Measurements from ENCODE around the gene PDE4D.

PDE4D gene

DNA sequence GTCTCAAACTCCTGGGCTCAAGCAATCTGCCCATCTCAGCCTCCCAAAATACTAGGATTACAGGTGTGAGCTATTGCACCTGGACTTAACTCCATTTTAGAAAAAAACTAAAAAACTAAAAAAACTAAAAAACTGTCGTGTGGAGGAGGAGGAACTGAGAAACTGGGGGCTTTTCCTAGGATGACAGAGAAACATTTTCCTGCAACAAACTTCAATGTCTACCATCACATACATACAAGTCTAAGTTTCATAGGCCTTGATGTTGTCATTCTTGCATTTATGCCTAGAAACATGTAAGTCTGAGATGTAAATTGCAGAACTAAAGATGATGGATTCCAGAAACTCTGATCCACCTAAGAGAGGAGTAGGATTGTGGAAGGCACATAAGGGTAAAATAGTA is 753.8 kb downstream of the PDE4D start:
- no peak for DNase-seq (ENCODE audit: low read depth)

DNA sequence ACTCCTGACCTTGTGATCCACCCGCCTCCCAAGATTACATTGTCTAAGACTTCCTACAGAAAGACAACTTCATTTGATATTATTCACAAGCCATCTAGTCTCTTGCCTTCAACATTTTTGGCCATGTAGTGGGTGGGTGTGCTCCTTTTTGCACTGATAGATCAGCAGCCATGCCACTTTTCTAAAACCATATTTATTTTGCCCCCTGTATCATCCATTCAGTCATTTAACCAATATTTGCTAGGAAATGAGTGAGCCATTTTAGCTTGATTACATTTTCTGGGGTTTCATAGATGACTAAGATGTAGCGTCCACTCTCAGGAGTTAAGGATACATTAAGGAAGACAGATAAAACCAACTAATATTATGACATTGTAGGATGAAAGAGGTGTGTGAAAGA is 755.0 kb downstream of the PDE4D start:
- DNase-seq (ENCODE audit: low read depth), result no peak

GRCh38 chr5:59137846-59138245 is 755.7 kb downstream of the PDE4D start:
- no peak for DNase-seq (ENCODE audit: low read depth)

- no peak for DNase-seq (ENCODE audit: low read depth)
Measured at GRCh38 chr5:59136549-59136948, 757.0 kb downstream of the PDE4D start.

- no peak for DNase-seq (ENCODE audit: low read depth)
Measured at GRCh38 chr5:59134471-59135163, 758.9 kb downstream of the PDE4D start.

GRCh38 chr5:59133764-59134261 is 759.7 kb downstream of the PDE4D start:
- peak; percentile 63 for DNase-seq (ENCODE audit: low read depth)

- no peak for DNase-seq (ENCODE audit: low read depth)
Measured at GRCh38 chr5:59132131-59132530, 761.4 kb downstream of the PDE4D start.

GRCh38 chr5:59130431-59130830 is 763.1 kb downstream of the PDE4D start:
- DNase-seq (ENCODE audit: low read depth), result peak; percentile 87

DNA sequence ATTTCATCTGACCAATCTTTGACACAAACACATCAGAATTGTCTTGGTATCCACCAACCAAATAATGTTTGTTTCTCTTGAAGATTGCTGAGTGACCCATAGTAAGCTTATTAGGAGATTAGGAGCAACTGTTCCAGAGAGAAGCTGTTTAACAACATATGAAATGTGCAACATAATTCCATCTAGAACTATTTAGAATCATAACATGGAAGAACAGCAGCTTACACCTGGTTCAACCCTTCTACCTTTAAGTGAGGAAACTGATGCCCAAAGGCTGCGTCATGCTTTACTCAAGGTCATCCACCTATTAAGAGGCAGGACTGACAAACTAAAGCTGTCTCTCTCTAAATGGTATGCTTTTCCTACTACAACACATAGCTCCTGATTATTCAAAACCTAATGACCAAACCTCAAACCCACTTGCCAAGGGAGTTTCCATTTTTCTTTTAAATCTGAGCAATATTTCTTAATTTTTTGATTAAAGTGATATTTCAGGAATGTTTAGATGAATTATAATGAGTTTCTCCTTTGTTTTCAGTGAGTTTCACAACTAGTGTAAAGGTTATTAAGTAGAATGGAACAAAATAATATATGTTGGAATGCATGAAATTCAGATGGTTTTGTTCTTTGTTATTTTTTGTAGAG is 764.8 kb downstream of the PDE4D start:
- peak; percentile 78 for DNase-seq (ENCODE audit: low read depth)

- peak; percentile 62 for DNase-seq (ENCODE audit: low read depth)
Measured at GRCh38 chr5:59126708-59127573, 766.6 kb downstream of the PDE4D start.

DNA sequence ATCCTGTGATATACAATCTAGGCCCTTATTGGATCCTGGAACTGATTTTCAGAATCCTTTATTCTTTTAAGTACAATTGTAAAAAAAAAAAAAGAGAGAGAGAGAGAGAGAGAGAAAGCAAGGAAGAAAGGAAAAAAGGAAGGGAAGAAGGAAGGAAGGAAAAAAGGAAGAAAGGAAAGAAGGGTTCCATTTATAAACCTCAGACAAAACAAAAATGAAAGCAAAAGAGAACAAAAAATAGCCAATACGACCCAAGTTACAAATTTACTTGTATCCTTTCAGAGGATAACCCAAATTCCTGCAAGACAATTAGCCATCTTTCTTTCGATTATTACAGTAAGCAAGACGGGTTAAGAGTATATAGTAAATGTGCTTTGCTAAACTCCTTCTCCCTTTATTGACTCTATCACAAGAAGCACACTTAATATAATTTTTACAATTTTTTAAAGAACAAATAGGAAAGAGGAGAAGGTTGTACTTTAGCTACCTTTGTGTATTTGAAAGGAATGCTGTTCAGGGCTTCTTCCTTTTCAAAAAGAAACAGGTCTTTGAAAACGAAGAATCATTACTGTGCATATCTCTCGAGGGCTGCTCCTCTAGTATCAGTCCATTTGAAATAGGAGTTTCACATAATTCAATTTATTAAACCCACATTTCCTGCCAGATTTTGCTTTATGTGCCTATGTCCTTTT is 767.4 kb downstream of the PDE4D start:
- no peak for DNase-seq (ENCODE audit: low read depth)

DNA sequence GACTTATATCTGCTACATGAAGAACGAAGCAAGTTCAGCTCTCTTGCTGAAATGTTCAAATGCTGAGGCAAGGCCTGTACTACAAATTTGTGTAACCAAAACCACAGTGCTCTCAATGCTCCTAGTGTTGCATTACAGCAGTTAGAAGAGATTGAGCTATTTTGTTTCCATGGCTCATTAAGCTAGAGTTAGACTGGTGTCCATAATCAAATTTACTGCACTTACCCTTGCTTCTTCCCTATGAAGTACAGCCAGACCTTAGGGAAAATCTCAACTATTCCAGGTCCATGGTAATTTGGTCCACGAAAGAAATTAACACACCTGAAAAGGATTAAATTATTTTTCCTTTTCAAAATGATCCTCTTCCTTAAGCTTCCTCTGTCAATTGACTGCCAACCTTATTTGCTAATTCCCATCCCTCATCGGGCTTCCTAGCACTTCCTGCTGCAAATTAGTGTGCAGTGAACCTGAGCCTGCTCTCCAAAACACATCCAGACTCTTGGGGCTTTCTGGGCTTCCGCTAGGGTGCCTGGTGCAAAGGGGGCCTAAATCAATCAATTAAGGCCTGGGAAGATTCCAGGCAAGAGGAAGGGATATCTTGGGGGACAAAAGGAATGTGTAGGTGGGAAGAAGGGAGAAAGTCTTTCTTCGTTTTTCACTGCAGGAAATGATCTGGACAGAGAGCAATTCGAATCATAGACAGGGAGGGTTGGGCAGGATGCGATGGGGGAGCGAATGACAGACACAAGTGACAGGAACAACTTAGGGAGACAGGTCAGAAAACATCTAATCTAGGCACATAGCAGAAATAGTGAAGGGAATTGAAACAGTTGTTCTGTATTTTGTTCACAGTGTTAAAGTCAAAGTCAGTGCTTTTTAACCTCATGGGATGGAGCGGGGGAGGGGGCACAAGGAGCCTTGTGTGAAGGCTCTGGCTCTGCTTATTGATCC is 768.2 kb downstream of the PDE4D start:
- DNase-seq (ENCODE audit: low read depth), result peak; percentile 72

DNA sequence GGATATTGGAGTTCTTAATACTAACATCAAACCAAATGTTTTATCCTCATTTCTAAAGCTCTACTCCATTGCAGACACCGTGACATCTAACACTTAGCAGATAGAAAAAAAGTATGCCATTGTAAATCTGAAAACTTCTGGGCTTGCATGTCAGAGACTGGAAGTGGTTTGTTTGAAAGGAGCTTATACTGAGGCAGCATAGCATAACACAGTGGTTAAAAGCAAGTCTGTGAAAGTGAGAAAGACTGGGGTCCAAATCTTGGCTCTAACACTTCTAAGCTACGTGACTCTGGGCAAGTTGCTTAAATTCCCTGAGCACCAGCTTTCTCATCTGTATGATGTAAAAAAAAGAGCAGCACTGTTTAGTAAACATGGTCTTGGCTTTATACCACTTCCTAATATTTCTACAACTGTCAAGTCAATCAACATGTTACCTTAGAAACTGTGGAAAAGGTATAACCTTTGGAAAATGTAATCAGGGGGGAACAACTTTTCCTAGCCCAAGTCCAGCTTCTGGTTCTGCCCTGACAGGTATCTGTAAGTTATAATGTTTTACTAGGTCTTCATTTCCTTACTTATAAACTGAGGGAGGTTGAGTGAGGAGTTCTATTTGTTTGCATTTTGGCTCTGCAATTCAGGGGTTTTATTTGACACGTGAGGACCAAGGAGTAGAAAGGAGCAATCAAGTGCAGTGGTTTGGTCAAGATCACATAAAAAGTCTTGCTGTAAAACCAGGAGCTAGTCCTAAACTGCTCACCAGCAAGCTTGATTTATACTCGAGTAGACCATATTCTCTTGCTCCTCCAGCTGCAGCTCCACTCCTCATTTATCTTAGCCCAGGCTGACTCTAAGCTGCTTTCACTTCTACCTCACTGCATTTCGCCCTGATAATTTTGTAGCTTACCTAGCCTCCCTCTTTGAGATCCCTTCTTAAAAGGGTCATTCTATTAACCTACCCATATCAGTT is 769.6 kb downstream of the PDE4D start:
- peak; percentile 71 for DNase-seq (ENCODE audit: low read depth)

- no peak for DNase-seq (ENCODE audit: low read depth)
Measured at GRCh38 chr5:59119480-59119879, 774.0 kb downstream of the PDE4D start.

DNA sequence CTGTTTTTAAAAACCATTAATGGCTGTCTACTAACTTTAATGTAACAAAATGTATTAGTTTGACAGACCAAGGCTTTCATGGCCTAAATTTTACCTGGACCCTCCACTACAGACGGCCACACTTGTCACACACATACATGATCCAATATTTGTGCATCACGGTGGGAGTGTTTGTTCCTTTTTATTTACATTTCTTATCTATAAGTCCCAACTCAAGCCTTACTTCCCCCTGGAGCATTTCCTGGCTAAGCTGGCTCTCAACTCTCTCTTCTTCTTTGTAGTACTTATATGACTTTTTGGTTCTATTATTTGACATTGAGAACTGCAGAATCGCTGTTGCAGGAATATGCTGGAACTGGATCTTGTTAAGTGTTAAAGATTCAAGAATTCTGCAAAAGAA is 776.2 kb downstream of the PDE4D start:
- no peak for DNase-seq (ENCODE audit: low read depth)

DNA sequence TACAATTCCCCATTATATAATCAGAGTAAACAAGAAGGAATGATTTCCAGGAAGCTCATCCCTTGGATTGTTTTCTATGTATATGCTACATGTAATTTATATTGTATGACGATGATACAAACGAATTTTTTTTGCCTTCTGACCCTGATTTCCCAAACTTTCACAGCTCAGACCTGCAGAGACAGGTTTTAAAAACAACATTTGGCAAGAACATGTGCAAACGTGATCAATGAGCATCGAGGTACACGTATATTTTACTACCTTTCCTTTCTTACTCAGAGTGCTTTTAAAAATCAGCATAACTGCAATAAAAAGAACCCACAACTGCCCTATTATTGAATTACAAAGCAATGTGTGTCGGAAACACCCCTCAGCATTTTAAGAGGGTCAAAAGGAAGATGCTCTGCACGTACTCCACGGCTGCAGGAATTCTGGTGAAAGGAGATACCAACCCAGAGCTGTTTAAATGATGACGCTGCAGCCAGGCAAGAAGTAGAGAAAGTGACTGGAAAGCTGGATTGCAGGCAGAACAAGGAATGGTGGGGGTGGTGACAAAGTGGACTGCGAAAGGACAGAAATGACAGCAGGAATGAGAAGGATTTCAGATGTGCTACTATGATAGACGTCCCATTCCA is 777.2 kb downstream of the PDE4D start:
- no peak for DNase-seq (ENCODE audit: low read depth)

- no peak for DNase-seq (ENCODE audit: low read depth)
Measured at GRCh38 chr5:59115345-59115744, 778.2 kb downstream of the PDE4D start.

GRCh38 chr5:59109383-59109782 is 784.1 kb downstream of the PDE4D start:
- no peak for DNase-seq (ENCODE audit: low read depth)

- peak; percentile 99 for DNase-seq (ENCODE audit: low read depth)
Measured at GRCh38 chr5:59107692-59108091, 785.8 kb downstream of the PDE4D start.

All from amniotic epithelial cell (primary cell).